Neuronal stem cell (in vitro differentiated cells): Measurements from ENCODE around the gene EDAR.
A peak's percentile ranks its signal among the peaks of the same experiment; 100 is the strongest.

ENCODE experiments used
- DNase-seq: peaks from one replicate; pipeline ENCODE4 v3.0.0-alpha.2; 2013; ENCODE audit warnings: low spot score
- H2AFZ ChIP-seq: one replicate; pipeline ENCODE4 v1.6.1; 2013; ENCODE audit warnings: mild to moderate bottlenecking, low read length, inconsistent platforms
- H2AK5ac ChIP-seq: 2 replicates; pipeline ENCODE4 v1.6.1; 2013; ENCODE audit warnings: low read depth, mild to moderate bottlenecking, inconsistent platforms, low read length, moderate library complexity, mixed read lengths
- H2BK120ac ChIP-seq: 2 replicates; pipeline ENCODE4 v1.6.1; 2013; ENCODE audit warnings: low read depth, mild to moderate bottlenecking, inconsistent platforms, low read length, moderate library complexity, mixed read lengths
- H2BK12ac ChIP-seq: one replicate; pipeline ENCODE4 v1.6.1; 2013; ENCODE audit warnings: low read length, inconsistent platforms
- H2BK15ac ChIP-seq: 2 replicates; pipeline ENCODE4 v1.6.1; 2013; ENCODE audit warnings: mild to moderate bottlenecking, low read length, inconsistent platforms, mixed read lengths
- H2BK5ac ChIP-seq: one replicate; pipeline ENCODE4 v1.6.1; 2013; ENCODE audit warnings: inconsistent platforms, mild to moderate bottlenecking, low read length, moderate library complexity
- H3K14ac ChIP-seq: one replicate; pipeline ENCODE4 v1.6.1; 2013; ENCODE audit warnings: low read length, inconsistent platforms
- H3K18ac ChIP-seq: 2 replicates; pipeline ENCODE4 v1.6.1; 2013; ENCODE audit warnings: low read length, inconsistent platforms
- H3K23ac ChIP-seq: 2 replicates; pipeline ENCODE4 v1.6.1; 2013; ENCODE audit warnings: low read depth, mild to moderate bottlenecking, mixed read lengths, low read length, inconsistent platforms; ENCODE audit not compliant: poor library complexity
- H3K27ac ChIP-seq: replicated peaks from 3 replicates; pipeline ENCODE4 v1.5.1; 2013; ENCODE audit warnings: low read length, inconsistent platforms
- H3K27me3 ChIP-seq, 3 experiments: 2 replicates each; pipeline ENCODE4 v1.6.1; 2013; ENCODE audit warnings: low read length in 3 of 3, mild to moderate bottlenecking in 2 of 3, inconsistent platforms in 1 of 3, low read depth in 1 of 3, mixed read lengths in 1 of 3, moderate library complexity in 1 of 3; ENCODE audit not compliant: control insufficient read depth in 3 of 3, insufficient read depth in 3 of 3
- H3K36me3 ChIP-seq, 2 donors: replicated peaks in 1 of 2; 2 replicates each; pipeline ENCODE4 v1.6.1; 2013; ENCODE audit warnings: low read length in 2 of 2; ENCODE audit not compliant: control insufficient read depth in 2 of 2, insufficient read depth in 2 of 2
- H3K4ac ChIP-seq: 2 replicates; pipeline ENCODE4 v1.6.1; 2013; ENCODE audit warnings: inconsistent platforms, mild to moderate bottlenecking, low read length, moderate library complexity
- H3K4me1 ChIP-seq, 2 donors: 1 replicate in 1 of 2; 2 replicates in 1 of 2; pipeline ENCODE4 v1.6.1; 2013; ENCODE audit warnings: low read length in 2 of 2, low read depth in 1 of 2; ENCODE audit not compliant: control insufficient read depth in 2 of 2, insufficient read depth in 1 of 2
- H3K4me2 ChIP-seq: one replicate; pipeline ENCODE4 v1.6.1; 2013; ENCODE audit warnings: mild to moderate bottlenecking, low read length, inconsistent platforms; ENCODE audit not compliant: insufficient read depth, poor library complexity, severe bottlenecking
- H3K4me3 ChIP-seq, 2 donors: 2 replicates each; pipeline ENCODE4 v1.5.1; 2013; ENCODE audit warnings: low read length in 2 of 2, mild to moderate bottlenecking in 2 of 2, inconsistent platforms in 1 of 2, moderate library complexity in 1 of 2
- H3K79me1 ChIP-seq: one replicate; pipeline ENCODE4 v1.6.1; 2013; ENCODE audit warnings: low read depth, mild to moderate bottlenecking, inconsistent platforms, low read length, moderate library complexity
- H3K9ac ChIP-seq: one replicate; pipeline ENCODE4 v1.6.1; 2013; ENCODE audit warnings: mild to moderate bottlenecking, low read depth, low read length, inconsistent platforms; ENCODE audit not compliant: poor library complexity
- H3K9me3 ChIP-seq, 2 donors: replicated peaks in 1 of 2; 2 replicates each; pipeline versions ENCODE3 to v1.6.1; 2013; ENCODE audit warnings: low read length in 2 of 2, mild to moderate bottlenecking in 2 of 2, inconsistent platforms in 1 of 2, low read depth in 1 of 2, mixed read lengths in 1 of 2, moderate library complexity in 1 of 2; ENCODE audit not compliant: control insufficient read depth in 2 of 2, insufficient read depth in 1 of 2
- H4K8ac ChIP-seq: one replicate; pipeline ENCODE4 v1.6.1; 2013; ENCODE audit warnings: low read depth, mild to moderate bottlenecking, inconsistent platforms, low read length, moderate library complexity
- H4K91ac ChIP-seq: one replicate; pipeline ENCODE4 v1.6.1; 2013; ENCODE audit warnings: low read length, low read depth, mild to moderate bottlenecking, inconsistent platforms; ENCODE audit not compliant: poor library complexity
- WGBS, 2 donors: extraction: QIAGEN DNeasy Blood & Tissue Kit; methylation state at CpG; one replicate each; pipeline ENCODE4 v1.1.7; 2013; ENCODE audit warnings: missing lambda C conversion rate in 2 of 2, mixed read lengths in 1 of 2; ENCODE audit not compliant: insufficient read length in 2 of 2, insufficient replicate concordance in 1 of 2; ENCODE audit errors: extremely low coverage in 2 of 2; 5-methylcytosine and 5-hydroxymethylcytosine counted together

EDAR gene

GRCh38 chr2:108926561-108927380 is 62.2 kb downstream of the EDAR start:
- no peak overlapping the region for H2BK5ac ChIP-seq
- no peak overlapping the region for H2BK120ac ChIP-seq
- no peak overlapping the region for H3K4me3 ChIP-seq
- peak overlapping the region; percentile 22 for H3K14ac ChIP-seq
- no peak overlapping the region for H2AK5ac ChIP-seq
- H3K9ac ChIP-seq: no peak overlapping the region
- no peak overlapping the region for H3K27ac ChIP-seq
- no peak overlapping the region for H3K4ac ChIP-seq
- H4K91ac ChIP-seq: no peak overlapping the region
- H3K79me1 ChIP-seq: no peaks in the 10 kb centered on the region
- H2BK15ac ChIP-seq: no peak overlapping the region
- H3K23ac ChIP-seq: no peak overlapping the region
- H3K36me3 ChIP-seq: no peaks in the 10 kb centered on the region
- H3K27me3 ChIP-seq: peaks cover 0 to 47% (median 0%) of the 10 kb centered on the region in 3 experiments
- peaks cover 0 to 3% of the 10 kb centered on the region in 2 donors for H3K4me1 ChIP-seq
- no peak for DNase-seq
- H3K18ac ChIP-seq: peak overlapping the region; percentile 31
- no CpG with 5 or more reads among the region's 20 CpGs for WGBS, 2 donors
- H2BK12ac ChIP-seq: no peak overlapping the region
- H4K8ac ChIP-seq: no peak overlapping the region
- peaks cover 0 to 2% of the 10 kb centered on the region in 2 donors for H3K9me3 ChIP-seq
- H2AFZ ChIP-seq: no peak overlapping the region
- no peak overlapping the region for H3K4me2 ChIP-seq

GRCh38 chr2:108925735-108926134 is 63.3 kb downstream of the EDAR start:
- H3K4me1 ChIP-seq: peaks cover 0 to 3% of the 10 kb centered on the region in 2 donors
- H3K23ac ChIP-seq: no peak overlapping the region
- peaks cover 0 to 56% (median 0%) of the 10 kb centered on the region in 3 experiments for H3K27me3 ChIP-seq
- H3K4ac ChIP-seq: no peak overlapping the region
- H4K91ac ChIP-seq: no peak overlapping the region
- no peak overlapping the region for H2AK5ac ChIP-seq
- H2BK5ac ChIP-seq: no peak overlapping the region
- no peak overlapping the region for H3K18ac ChIP-seq
- DNase-seq: no peak
- no peak overlapping the region for H4K8ac ChIP-seq
- no CpG with 5 or more reads among the region's 8 CpGs for WGBS, 2 donors
- peaks cover 0 to 2% of the 10 kb centered on the region in 2 donors for H3K9me3 ChIP-seq
- no peak overlapping the region for H3K9ac ChIP-seq
- H2BK120ac ChIP-seq: no peak overlapping the region
- H3K79me1 ChIP-seq: no peaks in the 10 kb centered on the region
- no peaks in the 10 kb centered on the region for H3K36me3 ChIP-seq
- H3K27ac ChIP-seq: no peak overlapping the region
- H3K14ac ChIP-seq: no peak overlapping the region
- H3K4me3 ChIP-seq: no peak overlapping the region
- H3K4me2 ChIP-seq: no peak overlapping the region
- no peak overlapping the region for H2AFZ ChIP-seq
- no peak overlapping the region for H2BK15ac ChIP-seq
- H2BK12ac ChIP-seq: no peak overlapping the region

- Histone ChIP-seq H3K4me1 (peaks cover 0 to 3% of the 10 kb centered on the region in 2 donors), H3K4me2 (no peak overlapping the region), H3K36me3 (no peaks in the 10 kb centered on the region), H2BK15ac (no peak overlapping the region), H4K8ac (no peak overlapping the region), H3K23ac (no peak overlapping the region), H2AK5ac (no peak overlapping the region), H3K4ac (no peak overlapping the region), H3K27ac (no peak overlapping the region), H3K79me1 (no peaks in the 10 kb centered on the region), H2BK5ac (no peak overlapping the region), H3K4me3 (no peak overlapping the region), H3K9ac (no peak overlapping the region), H2AFZ (no peak overlapping the region), H3K27me3 (peaks cover 0 to 61% (median 0%) of the 10 kb centered on the region in 3 experiments), H2BK120ac (no peak overlapping the region), H3K18ac (no peak overlapping the region), H3K9me3 (peaks cover 0 to 2% of the 10 kb centered on the region in 2 donors), H4K91ac (no peak overlapping the region), H3K14ac (no peak overlapping the region), H2BK12ac (no peak overlapping the region)
- no CpG with 5 or more reads among the region's 6 CpGs for WGBS, 2 donors
- DNase-seq: no peak
Observed at GRCh38 chr2:108925286-108925685, 63.7 kb downstream of the EDAR start.

- no peak overlapping the region for H3K27ac ChIP-seq
- H3K4me2 ChIP-seq: no peak overlapping the region
- H3K79me1 ChIP-seq: no peaks in the 10 kb centered on the region
- peaks cover 0 to 7% of the 10 kb centered on the region in 2 donors for H3K4me1 ChIP-seq
- H3K36me3 ChIP-seq: no peaks in the 10 kb centered on the region
- H3K9me3 ChIP-seq: peaks cover 0 to 2% of the 10 kb centered on the region in 2 donors
- H4K91ac ChIP-seq: no peak overlapping the region
- H3K4me3 ChIP-seq: no peak overlapping the region
- no peak overlapping the region for H2BK5ac ChIP-seq
- H2AFZ ChIP-seq: no peak overlapping the region
- peaks cover 0 to 61% (median 0%) of the 10 kb centered on the region in 3 experiments for H3K27me3 ChIP-seq
- H4K8ac ChIP-seq: no peak overlapping the region
- no peak overlapping the region for H3K9ac ChIP-seq
- H2AK5ac ChIP-seq: no peak overlapping the region
- no peak overlapping the region for H2BK15ac ChIP-seq
- H3K4ac ChIP-seq: no peak overlapping the region
- no CpG with 5 or more reads among the region's 14 CpGs for WGBS, 2 donors
- no peak overlapping the region for H2BK12ac ChIP-seq
- no peak overlapping the region for H3K14ac ChIP-seq
- H2BK120ac ChIP-seq: no peak overlapping the region
- H3K18ac ChIP-seq: no peak overlapping the region
- no peak for DNase-seq
- no peak overlapping the region for H3K23ac ChIP-seq
Observed at GRCh38 chr2:108924580-108925251, 64.3 kb downstream of the EDAR start.
